LoVo (cell line): ENCODE results near the gene KIAA1958.

ENCODE experiments used
- DNase-seq: peaks from one replicate; pipeline ENCODE4 v3.0.0-alpha.2; 2016; ENCODE audit warnings: low spot score

KIAA1958 gene

GRCh38 chr9:112486221-112487007 lies at the start of gene KIAA1958:
Gene KIAA1958, plus strand, starts transcription at chr9:112486827. Its CDS starts 87,254 bp downstream, at chr9:112574081.
- DNase-seq, result peak; percentile 88

- no peak for DNase-seq
Observed at GRCh38 chr9:112437406-112437805, 49.2 kb upstream of the KIAA1958 start.

GRCh38 chr9:112439171-112439570 lies 47.5 kb upstream of the KIAA1958 start:
- DNase-seq, result no peak

GRCh38 chr9:112439825-112440224 lies 46.8 kb upstream of the KIAA1958 start:
- DNase-seq, result no peak

GRCh38 chr9:112443200-112443599 lies 43.4 kb upstream of the KIAA1958 start:
- no peak for DNase-seq

- no peak for DNase-seq
Observed at GRCh38 chr9:112443636-112444035, 43.0 kb upstream of the KIAA1958 start.

GRCh38 chr9:112445196-112445595 lies 41.4 kb upstream of the KIAA1958 start:
- DNase-seq, result no peak

GRCh38 chr9:112446080-112446479 lies 40.5 kb upstream of the KIAA1958 start:
- no peak for DNase-seq

- DNase-seq, result no peak
Observed at GRCh38 chr9:112446526-112446925, 40.1 kb upstream of the KIAA1958 start.

- no peak for DNase-seq
Observed at GRCh38 chr9:112447283-112447761, 39.3 kb upstream of the KIAA1958 start.

GRCh38 chr9:112462855-112463254 lies 23.8 kb upstream of the KIAA1958 start:
- no peak for DNase-seq

- DNase-seq, result no peak
Observed at GRCh38 chr9:112465352-112465751, 21.3 kb upstream of the KIAA1958 start.

GRCh38 chr9:112472996-112473395 lies 13.6 kb upstream of the KIAA1958 start:
- DNase-seq, result no peak

- no peak for DNase-seq
Observed at GRCh38 chr9:112473986-112474385, 12.6 kb upstream of the KIAA1958 start.

GRCh38 chr9:112475318-112475717 lies 11.3 kb upstream of the KIAA1958 start:
- DNase-seq, result no peak

- no peak for DNase-seq
Observed at GRCh38 chr9:112477330-112477729, 9.3 kb upstream of the KIAA1958 start.

GRCh38 chr9:112479221-112479620 lies 7.4 kb upstream of the KIAA1958 start:
- DNase-seq, result no peak

GRCh38 chr9:112484607-112485006 lies 2.0 kb upstream of the KIAA1958 start:
- no peak for DNase-seq

GRCh38 chr9:112485574-112485973 lies 1.1 kb upstream of the KIAA1958 start:
- no peak for DNase-seq

GRCh38 chr9:112487008-112487798 lies 576 bp downstream of the KIAA1958 start:
- DNase-seq, result peak; percentile 55

GRCh38 chr9:112487799-112488340 lies 1.2 kb downstream of the KIAA1958 start:
- DNase-seq, result no peak

- no peak for DNase-seq
Observed at GRCh38 chr9:112489039-112489546, 2.5 kb downstream of the KIAA1958 start.
